ENCODE results near the gene IL18BP.
A peak's percentile ranks its signal among the peaks of the same experiment; 100 is the strongest.

IL18BP gene

GRCh38 chr11:72015511-72016061 lies 16.9 kb downstream of the IL18BP start:
- DNase-seq: peak; percentile 28
- Histone ChIP-seq H3K36me3 (replicated peaks) (peaks cover 97% of the 10 kb centered on the region), H3K27me3 (replicated peaks) (no peaks in the 10 kb centered on the region), H3K4me3 (ENCODE audit: low read depth, low read length) (no peak overlapping the region), H3K27ac (no peak overlapping the region)
- in situ Hi-C loops (cut with HindIII; ENCODE audit: low pct_ligation_motif_present, low sequenced_read_pairs): no loop called here
- TF ChIP-seq, protein P1, sequence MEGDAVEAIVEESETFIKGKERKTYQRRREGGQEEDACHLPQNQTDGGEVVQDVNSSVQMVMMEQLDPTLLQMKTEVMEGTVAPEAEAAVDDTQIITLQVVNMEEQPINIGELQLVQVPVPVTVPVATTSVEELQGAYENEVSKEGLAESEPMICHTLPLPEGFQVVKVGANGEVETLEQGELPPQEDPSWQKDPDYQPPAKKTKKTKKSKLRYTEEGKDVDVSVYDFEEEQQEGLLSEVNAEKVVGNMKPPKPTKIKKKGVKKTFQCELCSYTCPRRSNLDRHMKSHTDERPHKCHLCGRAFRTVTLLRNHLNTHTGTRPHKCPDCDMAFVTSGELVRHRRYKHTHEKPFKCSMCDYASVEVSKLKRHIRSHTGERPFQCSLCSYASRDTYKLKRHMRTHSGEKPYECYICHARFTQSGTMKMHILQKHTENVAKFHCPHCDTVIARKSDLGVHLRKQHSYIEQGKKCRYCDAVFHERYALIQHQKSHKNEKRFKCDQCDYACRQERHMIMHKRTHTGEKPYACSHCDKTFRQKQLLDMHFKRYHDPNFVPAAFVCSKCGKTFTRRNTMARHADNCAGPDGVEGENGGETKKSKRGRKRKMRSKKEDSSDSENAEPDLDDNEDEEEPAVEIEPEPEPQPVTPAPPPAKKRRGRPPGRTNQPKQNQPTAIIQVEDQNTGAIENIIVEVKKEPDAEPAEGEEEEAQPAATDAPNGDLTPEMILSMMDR (IDR thresholded peaks at IDR 0.05; ENCODE audit: low read depth, low read length, missing control alignments): peak; percentile 74

GRCh38 chr11:72018171-72018570 lies 19.5 kb downstream of the IL18BP start:
- in situ Hi-C loops (cut with HindIII; ENCODE audit: low pct_ligation_motif_present, low sequenced_read_pairs): no loop called here
- H3K4me3 ChIP-seq (ENCODE audit: low read depth, low read length): no peak overlapping the region
- TF ChIP-seq, protein P1 (IDR thresholded peaks at IDR 0.05; ENCODE audit: low read depth, low read length, missing control alignments): no peak
- no peak for DNase-seq
- H3K27ac ChIP-seq: no peak overlapping the region
- H3K27me3 ChIP-seq (replicated peaks): no peaks in the 10 kb centered on the region
- H3K36me3 ChIP-seq (replicated peaks): peaks cover 97% of the 10 kb centered on the region

GRCh38 chr11:72023335-72023734 lies 24.6 kb downstream of the IL18BP start:
- DNase-seq: no peak
- in situ Hi-C loops (cut with HindIII; ENCODE audit: low pct_ligation_motif_present, low sequenced_read_pairs): no loop called here
- no peaks in the 10 kb centered on the region for H3K27me3 ChIP-seq (replicated peaks)
- no peak overlapping the region for H3K27ac ChIP-seq
- H3K36me3 ChIP-seq (replicated peaks): peaks cover 77% of the 10 kb centered on the region
- H3K4me3 ChIP-seq (ENCODE audit: low read depth, low read length): no peak overlapping the region
- TF ChIP-seq, protein P1 (IDR thresholded peaks at IDR 0.05; ENCODE audit: low read depth, low read length, missing control alignments): no peak

GRCh38 chr11:72024069-72024754 lies 25.5 kb downstream of the IL18BP start:
- in situ Hi-C loops (cut with HindIII; ENCODE audit: low pct_ligation_motif_present, low sequenced_read_pairs): no loop called here
- no peak for DNase-seq
- no peak overlapping the region for H3K4me3 ChIP-seq (ENCODE audit: low read depth, low read length)
- no peak overlapping the region for H3K27ac ChIP-seq
- H3K27me3 ChIP-seq (replicated peaks): no peaks in the 10 kb centered on the region
- TF ChIP-seq, protein P1 (IDR thresholded peaks at IDR 0.05; ENCODE audit: low read depth, low read length, missing control alignments): no peak
- peaks cover 76% of the 10 kb centered on the region for H3K36me3 ChIP-seq (replicated peaks)

GRCh38 chr11:72026090-72026489 lies 27.4 kb downstream of the IL18BP start:
- Histone ChIP-seq H3K27ac (no peak overlapping the region), H3K36me3 (replicated peaks) (peaks cover 62% of the 10 kb centered on the region), H3K4me3 (ENCODE audit: low read depth, low read length) (no peak overlapping the region), H3K27me3 (replicated peaks) (no peaks in the 10 kb centered on the region)
- TF ChIP-seq, protein P1 (IDR thresholded peaks at IDR 0.05; ENCODE audit: low read depth, low read length, missing control alignments): no peak
- in situ Hi-C loops (cut with HindIII; ENCODE audit: low pct_ligation_motif_present, low sequenced_read_pairs): no loop called here
- DNase-seq: no peak

All from brain microvascular endothelial cell (primary cell).